ENCODE data around the gene EYS. TPM values are rescaled to one million over a fixed set of nuclear protein-coding genes. Genes with fewer than 3 reads are reported as not detected.

Gene EYS
- polyA plus RNA-seq, 10 donors = 0.24 to 1.1 (median 0.47) TPM

DNA sequence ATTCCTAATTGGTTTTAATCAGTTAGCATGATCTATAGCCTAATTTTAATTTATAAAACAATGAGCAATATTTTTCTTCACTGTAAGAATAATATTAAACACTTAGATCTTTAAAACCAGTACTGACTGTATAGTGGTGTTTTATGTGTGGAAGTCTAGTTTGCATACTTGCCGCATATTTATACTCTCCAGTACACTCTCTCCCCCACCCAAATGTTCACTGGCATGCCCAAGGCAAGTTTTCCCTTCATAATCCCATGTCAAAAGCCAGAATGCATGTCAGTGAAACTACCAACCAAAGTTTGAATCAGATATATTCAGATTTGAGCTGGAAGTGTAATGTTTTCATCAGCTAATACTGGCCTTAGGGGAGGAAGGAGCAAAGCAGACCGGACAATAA is 1565.3 kb downstream of the EYS start:
- no peak for DNase-seq

DNA sequence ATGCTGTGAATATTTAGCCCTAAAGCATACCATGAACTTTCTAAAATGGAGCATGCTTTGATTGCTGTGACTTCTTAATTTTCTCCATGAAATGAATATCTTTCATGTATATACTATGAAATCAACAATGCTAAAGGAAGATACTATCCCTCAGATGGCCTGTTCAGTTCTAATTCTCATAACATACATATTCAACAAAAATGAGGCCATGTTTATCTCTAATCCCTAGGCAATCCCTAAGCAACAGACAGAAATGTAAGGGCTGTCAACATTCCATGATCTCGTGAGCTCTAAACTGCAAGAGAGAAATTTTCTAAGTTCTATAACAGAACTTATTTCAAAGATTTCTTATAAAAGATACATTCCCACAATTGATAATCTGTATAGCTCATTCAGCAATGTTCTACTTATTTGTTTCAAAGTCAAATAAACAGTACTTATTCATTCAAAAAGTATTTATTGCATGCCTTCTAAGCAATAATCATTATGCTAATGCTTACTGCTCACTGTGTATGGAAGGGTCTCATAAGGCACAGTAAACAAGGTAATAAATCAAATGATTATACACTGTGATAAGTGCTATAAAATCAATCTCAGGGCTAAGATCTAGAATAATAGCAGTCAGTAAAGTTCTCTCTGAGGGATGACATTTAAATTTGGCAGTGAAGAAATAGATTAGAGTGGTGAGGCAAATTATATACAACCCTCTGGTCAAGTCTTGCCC is 1578.6 kb downstream of the EYS start:
- DNase-seq = peak in 1 of 3 donors; percentile 7

DNA sequence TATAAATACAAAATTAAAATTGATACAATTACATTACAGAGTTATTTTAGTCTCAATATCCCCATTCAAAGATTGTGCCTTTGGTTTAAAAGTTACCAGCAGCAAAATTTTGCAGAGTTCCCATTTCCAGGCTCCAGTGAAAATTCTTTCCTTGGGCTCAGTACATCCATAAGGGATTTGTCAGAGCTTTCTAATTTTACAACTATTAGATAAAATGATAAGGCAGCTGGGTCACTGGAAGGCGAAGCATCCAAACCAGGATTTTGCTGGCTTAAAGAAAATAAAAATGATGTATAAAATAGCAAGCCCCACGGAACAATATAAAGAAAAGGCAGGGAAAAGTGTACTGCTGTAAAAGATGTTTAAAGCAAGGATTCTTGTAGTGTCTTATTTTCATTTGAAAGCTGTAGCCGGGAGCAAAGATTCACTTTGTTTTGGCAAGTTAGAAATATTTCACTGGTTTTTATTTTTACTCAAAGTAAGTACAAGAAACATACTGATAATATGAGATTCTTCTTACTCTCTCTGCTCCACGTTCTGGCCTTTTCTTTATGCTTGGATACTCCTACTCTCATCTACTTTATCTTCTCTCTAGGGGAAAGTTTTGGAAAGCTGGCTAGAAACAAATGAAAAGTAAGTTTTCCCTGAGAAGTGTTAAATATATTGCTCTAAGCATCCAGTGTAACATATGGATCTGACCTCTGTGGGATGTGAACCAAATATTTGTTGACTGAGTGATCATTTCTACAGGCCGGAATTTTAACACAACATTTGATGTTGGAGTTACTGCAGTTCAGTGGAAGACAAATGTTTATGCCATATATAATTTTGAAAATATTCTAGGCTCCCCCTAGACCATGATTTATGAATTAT is 1583.0 kb downstream of the EYS start:
- peak; percentile 40 to 84 (median 55) for DNase-seq

DNA sequence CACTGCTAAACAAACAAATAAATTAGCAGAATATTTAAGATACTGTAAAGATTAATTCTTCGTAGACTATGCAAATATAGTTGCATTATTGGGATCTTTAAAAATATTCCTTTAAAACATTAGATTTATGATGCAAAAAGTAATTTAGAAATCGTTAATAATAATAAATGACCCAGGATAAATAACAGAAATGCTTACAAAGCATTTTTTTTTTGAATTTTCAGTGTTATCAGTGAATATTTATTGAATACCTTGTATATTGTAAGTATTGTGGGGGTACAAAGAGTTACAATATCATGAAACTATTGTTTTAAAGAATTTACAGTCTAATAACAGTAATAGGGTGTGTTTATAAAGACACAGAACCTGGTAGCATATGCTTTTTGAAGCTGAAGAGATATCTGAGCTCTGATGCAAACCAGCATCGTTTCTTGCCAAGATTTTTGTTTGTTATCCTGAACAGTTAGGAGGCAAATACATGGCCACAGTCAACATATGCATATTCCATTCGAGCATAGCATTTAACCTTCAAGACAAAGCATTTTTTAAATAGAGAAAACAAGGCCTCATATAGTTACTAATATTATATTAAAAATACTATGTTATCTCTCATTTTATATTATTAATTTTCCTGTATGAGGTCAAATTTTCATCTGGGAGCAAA is 1584.2 kb downstream of the EYS start:
- DNase-seq = no peak

DNA sequence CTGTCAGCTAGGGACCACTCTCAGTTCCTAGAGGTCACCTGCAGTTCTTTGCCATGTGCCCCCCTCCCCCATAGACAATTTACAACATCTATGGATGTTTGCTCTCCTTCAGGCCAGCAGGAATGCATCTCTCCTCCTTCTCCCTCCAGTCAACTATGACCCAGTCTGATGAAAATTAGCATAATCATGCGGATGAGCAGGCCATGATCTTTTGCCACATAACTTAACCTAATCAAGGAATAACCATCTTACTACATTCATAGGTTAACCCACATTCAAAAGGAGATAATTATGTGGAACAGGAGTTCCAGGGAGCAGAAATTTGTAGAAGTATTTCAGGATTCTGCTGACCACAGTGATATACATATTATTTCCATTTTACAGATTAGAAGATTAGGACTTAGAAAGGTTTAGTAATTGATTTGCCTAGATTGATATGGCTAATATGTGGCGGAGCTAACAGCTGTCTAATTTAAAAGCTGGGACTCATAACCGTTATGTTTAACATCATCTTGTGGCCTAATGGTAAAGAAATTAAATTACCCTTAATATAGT is 1585.9 kb downstream of the EYS start:
- no peak for DNase-seq

DNA sequence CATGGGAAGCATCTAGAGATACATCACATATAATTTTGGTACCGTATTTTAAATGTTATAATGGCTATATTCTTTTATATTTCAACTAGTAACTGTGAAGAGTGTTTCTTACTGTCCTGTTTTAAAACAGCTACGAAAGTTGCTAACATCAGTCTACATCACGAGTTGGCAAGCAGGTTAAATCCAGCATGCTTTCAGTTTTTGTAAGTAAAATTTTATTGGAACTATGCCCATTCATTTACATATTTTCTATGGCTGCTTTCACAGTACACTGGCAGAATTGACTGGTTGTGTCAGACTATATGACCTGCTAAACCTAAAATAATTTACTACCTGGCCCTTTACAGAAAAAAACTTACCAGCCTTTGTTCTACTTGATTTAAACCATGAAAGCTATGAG is 1593.3 kb downstream of the EYS start:
- peak in 1 of 3 donors; percentile 4 for DNase-seq

DNA sequence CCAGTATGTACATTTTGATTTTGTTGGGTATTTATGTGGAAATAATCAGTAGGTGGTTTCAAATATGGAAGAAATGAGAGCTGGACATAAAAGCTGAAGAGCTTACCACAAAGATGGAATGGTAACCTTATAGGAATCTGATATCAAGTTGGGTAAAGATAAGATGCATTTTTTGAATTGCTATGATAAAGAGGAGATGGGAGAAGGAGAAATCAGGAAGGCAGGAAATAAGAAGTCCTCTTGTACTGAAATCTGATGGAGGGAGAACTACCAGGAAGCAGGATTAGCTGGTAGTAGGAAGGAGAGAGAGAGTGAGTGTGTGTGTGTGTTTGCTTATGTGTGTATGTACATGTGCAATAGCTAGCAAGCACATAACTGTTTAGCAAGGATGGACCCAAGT is 1603.0 kb downstream of the EYS start:
- DNase-seq = no peak

DNA sequence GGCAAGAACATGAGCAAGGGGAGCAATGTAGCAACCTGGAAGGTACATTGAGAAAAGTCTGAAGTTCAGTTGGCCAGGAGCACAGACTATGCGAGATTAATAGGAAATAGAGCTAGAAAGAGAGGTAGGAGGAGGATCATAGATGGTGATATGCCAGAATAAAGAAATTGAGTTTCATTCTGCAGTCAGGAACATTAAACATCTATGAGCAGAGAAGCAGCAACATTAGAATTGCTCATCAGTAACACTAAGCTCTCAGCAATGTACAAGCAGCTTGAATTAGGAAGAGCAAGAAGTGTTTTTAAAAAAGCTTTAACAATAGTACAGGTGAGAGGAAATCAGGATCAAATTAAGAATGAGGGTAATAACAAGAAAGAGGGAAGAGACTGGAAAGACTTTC is 1603.5 kb downstream of the EYS start:
- no peak for DNase-seq

DNA sequence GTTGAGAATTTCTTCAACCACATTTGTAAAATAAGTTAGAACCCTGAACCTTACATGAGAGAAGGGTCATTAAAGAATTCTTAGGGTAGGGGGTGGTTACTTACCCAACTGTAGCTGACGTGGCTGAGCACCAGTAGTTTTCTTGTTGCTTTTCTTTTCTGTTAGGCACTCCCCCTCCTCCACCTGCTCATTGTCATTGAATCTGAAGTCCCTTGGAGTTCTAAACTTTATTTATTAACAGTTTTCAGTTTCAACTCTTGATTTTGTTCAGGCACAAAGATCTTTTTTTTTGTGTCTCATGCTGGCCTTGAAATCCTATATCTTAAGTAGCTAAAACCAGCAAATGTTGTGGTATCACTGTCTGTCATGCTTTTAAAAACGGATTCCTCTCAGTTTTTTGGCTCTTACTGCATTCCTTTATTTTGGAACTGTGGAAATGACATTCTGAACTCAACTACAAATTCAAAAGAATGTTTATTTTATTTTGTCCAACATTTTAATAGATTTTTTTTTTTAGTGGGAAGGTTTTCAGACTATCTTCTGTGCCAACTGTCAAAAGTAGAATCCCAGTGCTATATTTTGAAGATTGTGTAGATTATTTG is 1606.2 kb downstream of the EYS start:
- peak in 1 of 3 donors; percentile 2 for DNase-seq

DNA sequence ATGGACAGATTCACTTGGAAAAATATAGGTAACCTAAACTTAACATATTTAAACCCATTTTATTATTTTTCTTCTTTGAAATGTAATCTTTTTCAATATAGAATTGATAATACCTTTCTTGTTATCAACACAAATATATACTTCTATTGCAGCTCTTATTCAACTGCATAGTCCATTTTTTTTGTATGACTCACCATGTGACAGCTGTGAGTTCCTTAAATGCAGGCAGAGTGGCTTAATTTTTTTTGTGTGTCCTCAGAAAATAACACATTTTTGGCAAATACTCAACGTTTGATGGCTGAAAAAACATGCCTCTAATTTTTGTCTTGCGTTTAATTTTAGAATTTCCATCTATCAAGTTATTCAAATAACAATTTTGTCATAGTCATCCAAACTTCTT is 1616.7 kb downstream of the EYS start:
- no peak for DNase-seq

DNA sequence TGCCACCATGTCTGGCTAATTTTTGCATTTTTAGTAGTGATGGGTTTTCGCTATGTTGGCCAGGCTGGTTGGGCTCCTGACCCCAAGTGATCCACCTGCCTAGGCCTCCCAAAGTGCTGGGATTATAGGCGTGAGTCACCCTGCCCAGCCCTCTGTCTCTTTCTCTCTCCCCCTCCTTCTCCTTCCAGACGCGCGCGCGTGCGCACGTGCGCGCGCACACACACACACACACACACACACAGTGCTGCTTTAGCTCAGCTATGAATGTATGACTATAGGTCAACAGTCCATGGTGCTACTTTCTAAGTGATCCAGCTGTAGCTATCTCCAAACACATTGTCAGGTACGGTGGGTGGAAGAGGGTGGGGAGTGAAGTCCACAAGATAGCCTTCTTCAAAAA is 1621.9 kb downstream of the EYS start:
- DNase-seq = no peak

DNA sequence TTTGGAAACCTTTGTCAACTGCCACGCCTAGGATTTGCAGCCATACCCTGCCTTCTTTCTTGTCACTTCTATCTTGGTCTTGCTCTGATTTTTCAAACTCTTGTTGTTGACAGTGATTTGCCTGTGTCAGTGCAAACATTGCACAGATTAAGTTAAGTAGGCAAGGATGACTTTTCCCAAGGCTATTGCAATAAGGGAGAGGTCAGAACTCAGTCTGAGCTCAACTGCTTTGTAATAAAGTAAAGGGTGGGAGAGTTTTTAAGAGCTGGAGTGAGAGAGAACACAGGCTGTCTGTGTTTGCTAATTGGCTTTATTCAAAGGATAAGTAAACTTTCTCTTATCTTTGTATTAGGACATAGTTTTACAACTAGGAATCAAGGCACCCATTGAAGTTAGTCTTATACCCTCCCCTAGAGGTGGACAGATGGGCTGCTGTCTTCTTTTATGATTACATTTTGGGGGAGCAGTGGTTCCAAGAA is 1622.8 kb downstream of the EYS start:
- no peak for DNase-seq

DNA sequence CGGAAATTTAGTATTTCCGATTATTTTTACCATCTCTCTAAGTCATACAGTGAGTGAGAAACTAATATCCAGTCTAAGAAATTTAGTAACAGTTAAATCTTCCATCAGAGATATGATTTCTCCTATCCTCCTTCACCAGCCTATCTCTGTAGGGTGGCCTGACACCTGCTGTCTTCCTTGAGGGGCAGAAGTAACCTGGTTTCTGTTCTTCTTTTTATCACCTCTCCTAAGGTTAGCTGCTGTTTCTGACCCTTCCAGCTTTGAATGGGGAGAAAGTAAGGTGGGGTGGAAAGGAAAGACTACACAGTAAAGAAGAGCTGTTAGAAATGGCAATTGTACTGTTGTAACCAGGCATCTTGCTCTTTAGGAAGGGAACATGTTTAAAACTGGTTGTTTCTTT is 1623.8 kb downstream of the EYS start:
- no peak for DNase-seq

DNA sequence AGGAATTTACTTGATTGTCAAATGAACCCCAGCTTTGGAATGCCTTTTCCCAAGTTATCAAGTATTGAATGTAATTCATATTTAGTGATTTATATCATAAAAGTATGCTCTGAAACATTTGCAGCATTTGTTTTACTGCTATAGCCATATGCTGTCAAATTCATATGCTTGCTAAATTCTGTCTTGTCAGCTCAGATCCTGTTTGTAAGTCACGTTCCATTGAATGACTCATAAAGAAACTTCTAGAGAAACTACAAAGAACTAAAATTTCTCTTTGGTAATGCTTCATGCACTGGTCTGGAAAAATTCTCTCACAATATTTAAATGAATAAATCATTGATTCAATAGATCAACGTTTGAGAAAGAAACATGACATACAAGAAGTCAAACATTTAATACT is 1625.6 kb downstream of the EYS start:
- DNase-seq = peak in 1 of 3 donors; percentile 2

DNA sequence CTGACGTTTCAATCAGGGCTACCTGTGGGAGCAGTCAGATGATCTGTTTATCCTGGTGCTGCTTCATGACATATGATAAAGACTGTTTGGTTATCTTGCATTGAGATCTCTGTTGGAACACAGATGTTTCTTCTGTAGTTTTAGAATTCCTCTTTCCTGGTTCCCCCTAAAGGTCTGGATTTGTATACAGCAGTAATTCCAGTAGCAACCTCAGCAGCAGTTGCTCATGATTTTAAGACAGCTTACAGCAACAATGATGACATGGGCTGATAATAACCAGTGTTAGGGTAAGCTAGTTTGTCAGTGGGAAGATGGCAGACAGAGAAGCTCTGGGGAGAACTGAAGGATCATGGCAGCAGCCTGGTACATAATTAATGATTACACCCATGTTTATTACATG is 1632.0 kb downstream of the EYS start:
- no peak for DNase-seq

DNA sequence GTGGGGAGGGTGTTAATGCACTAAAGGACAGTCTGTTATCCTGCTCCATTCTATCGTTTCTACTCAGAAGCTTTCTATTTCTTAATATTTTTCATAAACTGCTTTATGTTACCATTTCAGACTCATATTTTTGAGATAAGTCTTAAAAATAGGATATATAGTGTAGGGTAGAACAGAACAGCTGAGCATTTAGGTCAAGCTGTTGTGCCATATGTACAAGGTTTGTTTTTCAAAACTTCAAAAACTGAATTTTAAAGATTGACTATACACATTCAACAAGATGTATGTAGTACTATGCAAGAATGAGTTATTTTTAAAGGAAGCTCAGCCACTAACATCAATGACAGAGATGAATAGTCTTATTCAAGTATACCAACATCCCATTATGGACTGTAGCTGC is 1634.3 kb downstream of the EYS start:
- DNase-seq = no peak

DNA sequence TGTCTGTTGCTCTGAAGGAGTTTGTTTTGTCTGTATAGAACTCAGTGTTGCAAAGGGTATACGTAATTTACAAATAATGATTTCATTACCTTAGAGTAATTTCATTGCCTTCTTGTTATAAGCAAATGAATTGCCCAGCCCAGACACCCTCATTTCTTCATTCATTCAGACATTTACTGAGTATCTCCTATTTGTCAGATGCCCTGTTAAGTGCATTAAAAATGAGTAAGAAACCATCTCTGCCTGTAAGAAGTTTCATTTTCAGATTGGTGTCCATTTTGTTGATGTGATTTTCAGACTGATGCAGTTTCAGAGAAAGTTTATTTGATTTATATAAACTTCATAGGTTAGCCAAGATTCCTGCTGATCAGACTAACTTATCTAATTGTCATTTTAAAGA is 1642.1 kb downstream of the EYS start:
- DNase-seq = no peak

DNA sequence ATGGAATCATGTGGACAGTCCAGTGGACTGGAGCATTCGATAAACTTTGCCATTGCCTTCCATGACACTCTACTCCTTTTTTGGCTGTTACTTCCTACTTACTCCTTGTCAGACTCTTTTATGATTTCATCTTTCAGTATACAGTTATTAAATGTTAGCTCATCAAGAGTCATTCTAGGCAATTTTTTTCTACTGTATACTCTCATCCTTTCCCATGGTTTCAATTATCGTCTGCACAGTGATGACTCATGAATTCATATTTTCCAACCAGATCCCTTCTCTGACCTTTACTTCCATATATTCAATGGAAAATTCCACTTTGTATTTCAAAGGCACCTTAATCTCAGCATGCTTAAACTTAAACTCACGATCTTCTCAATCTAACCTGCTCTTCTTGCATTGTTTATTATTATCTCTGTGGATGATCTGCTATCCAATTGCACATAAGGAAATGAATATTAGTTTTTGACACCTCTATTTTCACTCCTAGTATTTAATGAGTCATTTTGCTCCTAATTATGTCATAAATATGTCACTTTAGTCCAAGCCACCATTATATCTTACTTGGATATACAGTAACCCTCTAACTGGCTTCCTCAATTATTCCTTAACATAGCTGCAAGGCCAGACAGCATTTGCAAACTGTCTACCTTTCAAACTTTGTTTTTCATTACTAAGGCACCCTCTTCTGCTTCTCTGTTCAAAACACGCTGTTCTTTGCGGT is 1643.9 kb downstream of the EYS start:
- DNase-seq = peak in 1 of 3 donors; percentile 25

DNA sequence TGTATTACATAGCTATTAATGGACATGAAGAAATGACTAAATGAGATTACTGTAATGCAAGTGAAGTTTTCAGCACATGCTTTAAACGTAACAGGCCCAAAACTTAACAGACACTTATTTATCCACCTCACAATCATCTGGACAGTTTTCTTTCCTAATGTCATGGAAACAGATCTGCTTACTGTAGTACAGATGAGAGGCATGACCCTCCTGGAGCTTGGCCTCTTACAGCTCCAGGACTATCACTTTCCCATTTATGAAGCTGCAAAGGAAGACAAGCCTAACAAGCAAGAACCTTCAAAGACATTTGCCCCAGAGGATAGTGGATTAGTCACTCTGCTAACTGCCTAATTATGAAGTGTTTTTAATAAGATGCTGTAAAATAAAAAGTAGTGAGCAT is 1652.2 kb downstream of the EYS start:
- DNase-seq = no peak

DNA sequence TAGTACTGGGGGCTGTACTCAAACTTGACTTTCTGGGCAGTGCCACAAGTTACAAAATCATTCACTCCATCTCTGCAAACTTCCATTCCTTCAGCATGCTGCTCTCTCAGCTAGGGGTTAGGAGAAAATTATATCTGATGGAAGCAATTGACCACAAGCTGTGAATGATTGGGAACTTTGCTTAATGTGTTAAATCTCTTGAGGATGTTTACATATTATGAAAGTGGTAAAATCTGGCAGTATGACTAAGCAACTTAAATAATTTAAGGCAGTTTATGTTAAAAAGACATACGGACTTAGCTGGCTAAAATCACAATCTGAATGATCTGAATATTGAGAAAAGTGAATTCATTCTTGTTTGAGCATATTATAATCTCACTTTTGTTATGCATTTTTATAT is 1656.4 kb downstream of the EYS start:
- DNase-seq = no peak

DNA sequence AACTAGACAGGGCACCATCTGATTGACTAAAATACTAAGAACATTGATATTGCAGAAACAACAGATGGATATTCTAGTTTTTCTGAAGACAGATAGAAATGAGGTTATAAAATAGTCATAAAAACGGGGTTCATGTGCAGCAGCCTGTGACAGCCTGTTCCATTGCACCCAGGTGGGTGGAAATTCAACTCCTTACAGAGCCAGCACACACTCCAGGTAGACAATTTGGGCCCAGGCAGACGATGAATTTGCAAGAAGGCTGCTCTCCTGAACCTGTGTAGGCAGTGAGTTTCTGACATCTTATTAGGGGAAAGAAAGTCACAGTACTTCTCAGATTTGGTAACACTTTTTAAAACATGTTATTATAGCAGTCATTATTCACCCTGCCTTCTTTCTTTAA is 1657.3 kb downstream of the EYS start:
- no peak for DNase-seq
